HepG2 (cell line): ENCODE results near the gene ERCC2. TPM values are rescaled to one million over a fixed set of nuclear protein-coding genes. Genes with fewer than 3 reads are reported as not detected.

Experiments used
- BCL6 ChIP-seq: IDR thresholded peaks from 2 replicates; pipeline ENCODE4 v1.6.1; 2016; ENCODE audit warnings: missing genetic modification reagents, missing compliant biosample characterization
- CREB1 ChIP-seq, 2 experiments: fragments of 450-650 bp in 1 of 2; IDR thresholded peaks; 2 replicates each; pipeline ENCODE4 v1.6.1; 2016 to 2017; ENCODE audit warnings: control low read depth in 1 of 2, mild to moderate bottlenecking in 1 of 2, missing compliant biosample characterization in 1 of 2, missing genetic modification characterization in 1 of 2
- FOXK2 ChIP-seq: fragments of 450-650 bp; IDR thresholded peaks from 2 replicates; pipeline ENCODE4 v1.6.1; 2016
- GATAD1 ChIP-seq: IDR thresholded peaks from 2 replicates; pipeline ENCODE4 v1.6.1; 2016; ENCODE audit warnings: missing genetic modification reagents, missing compliant biosample characterization
- HMGXB3 ChIP-seq: sonication (generic); formaldehyde crosslinking; IDR thresholded peaks from 2 replicates; pipeline ENCODE4 v1.4.0; 2020; ENCODE audit warnings: missing genetic modification reagents, borderline replicate concordance
- IKZF4 ChIP-seq: sonication (generic); formaldehyde crosslinking; IDR thresholded peaks from 2 replicates; pipeline ENCODE4 v1.5.1; 2020; ENCODE audit warnings: borderline replicate concordance, mild to moderate bottlenecking, low read depth, missing genetic modification reagents; ENCODE audit errors: not compliant biosample characterization
- IRF2 ChIP-seq: IDR thresholded peaks from 2 replicates; pipeline ENCODE4 v1.6.1; 2018; ENCODE audit warnings: missing genetic modification reagents, missing compliant biosample characterization
- KLF13 ChIP-seq: sonication (generic); formaldehyde crosslinking; IDR thresholded peaks from 2 replicates; pipeline ENCODE4 v1.4.0; 2020; ENCODE audit warnings: mild to moderate bottlenecking, missing genetic modification reagents
- ONECUT2 ChIP-seq: sonication (generic); formaldehyde crosslinking; IDR thresholded peaks from 2 replicates; pipeline ENCODE4 v1.4.0; 2020; ENCODE audit warnings: missing genetic modification reagents
- RAD21 ChIP-seq: fragments of 450-650 bp; formaldehyde crosslinking; IDR thresholded peaks from 2 replicates; pipeline ENCODE4 v1.5.0; 2020; ENCODE audit warnings: mild to moderate bottlenecking
- SETDB1 ChIP-seq: sonication (generic); formaldehyde crosslinking; IDR thresholded peaks from 2 replicates; pipeline ENCODE4 v1.5.1; 2020; ENCODE audit warnings: missing genetic modification reagents, mild to moderate bottlenecking, borderline replicate concordance
- SIX1 ChIP-seq: sonication (generic); formaldehyde crosslinking; IDR thresholded peaks from 2 replicates; pipeline ENCODE4 v1.4.0; 2020; ENCODE audit warnings: missing genetic modification reagents, borderline replicate concordance
- SP4 ChIP-seq: sonication (generic); formaldehyde crosslinking; IDR thresholded peaks from 2 replicates; pipeline ENCODE4 v1.8.1; 2023; ENCODE audit warnings: mild to moderate bottlenecking, missing genetic modification reagents
- SRSF9 ChIP-seq: fragments of 200-400 bp; formaldehyde crosslinking; IDR thresholded peaks from 2 replicates; pipeline ENCODE4 v1.6.1; 2018; ENCODE audit warnings: borderline replicate concordance, mild to moderate bottlenecking, low read depth, low read length; ENCODE audit not compliant: insufficient read depth, poor library complexity, severe bottlenecking
- TEAD3 ChIP-seq: optimal IDR thresholded peaks from 2 replicates; pipeline ENCODE3; 2016; ENCODE audit warnings: borderline replicate concordance
- TOPORS ChIP-seq: sonication (generic); formaldehyde crosslinking; IDR thresholded peaks from 2 replicates; pipeline ENCODE4 v1.8.0; 2023; ENCODE audit warnings: mild to moderate bottlenecking, missing genetic modification reagents
- YEATS4 ChIP-seq: sonication (generic); formaldehyde crosslinking; IDR thresholded peaks from 2 replicates; pipeline ENCODE4 v1.4.0; 2020; ENCODE audit warnings: missing genetic modification reagents, borderline replicate concordance
- ZBTB7B ChIP-seq: sonication (generic); formaldehyde crosslinking; IDR thresholded peaks from 2 replicates; pipeline ENCODE4 v1.4.0; 2020; ENCODE audit warnings: missing genetic modification reagents
- ZNF20 ChIP-seq: sonication (generic); formaldehyde crosslinking; IDR thresholded peaks from 2 replicates; pipeline ENCODE4 v1.4.0; 2020; ENCODE audit warnings: mild to moderate bottlenecking, moderate library complexity, missing genetic modification reagents
- ZNF264 ChIP-seq: sonication (generic); formaldehyde crosslinking; IDR thresholded peaks from 2 replicates; pipeline ENCODE4 v1.4.0; 2020; ENCODE audit warnings: missing genetic modification reagents
- ZNF275 ChIP-seq: sonication (generic); formaldehyde crosslinking; IDR thresholded peaks from 2 replicates; pipeline ENCODE4 v1.8.0; 2022; ENCODE audit warnings: missing genetic modification reagents, mild to moderate bottlenecking, inconsistent platforms, borderline replicate concordance
- ZNF335 ChIP-seq: sonication (generic); formaldehyde crosslinking; IDR thresholded peaks from 2 replicates; pipeline ENCODE4 v1.4.0; 2020; ENCODE audit warnings: missing genetic modification reagents
- ZNF337 ChIP-seq: sonication (generic); formaldehyde crosslinking; IDR thresholded peaks from 2 replicates; pipeline ENCODE4 v1.5.1; 2020; ENCODE audit warnings: missing genetic modification reagents, low read depth, mild to moderate bottlenecking, borderline replicate concordance
- ZNF430 ChIP-seq: sonication (generic); formaldehyde crosslinking; IDR thresholded peaks from 2 replicates; pipeline ENCODE4 v1.9.0; 2021; ENCODE audit warnings: mild to moderate bottlenecking, missing genetic modification reagents
- ZNF446 ChIP-seq: sonication (generic); formaldehyde crosslinking; IDR thresholded peaks from 2 replicates; pipeline ENCODE4 v1.5.0; 2020; ENCODE audit warnings: mild to moderate bottlenecking, missing genetic modification reagents
- ZSCAN12 ChIP-seq: sonication (generic); formaldehyde crosslinking; IDR thresholded peaks from 2 replicates; pipeline ENCODE4 v1.9.0; 2021; ENCODE audit warnings: mild to moderate bottlenecking, missing genetic modification reagents
- polyA plus RNA-seq, 8 experiments: library from polyadenylated mRNA; depleted of rRNA in 3 of 8; stranded (reverse) in 7 of 8; unstranded in 1 of 8; fragments of >200 nt; fragmentation: Illumina TruSeq in 4 of 8; extraction: Trizol in 4 of 8; gene quantifications; 2 replicates each; pipeline versions ENCODE4 v1.2.1 to v1.2.3, GENCODE V29; 2011 to 2016; ENCODE audit warnings: low read depth in 4 of 8, missing spikeins in 1 of 8, mixed read lengths in 1 of 8; ENCODE audit not compliant: insufficient read depth in 1 of 8
- total RNA-seq, 5 experiments: library from RNA; depleted of rRNA; stranded (reverse); fragments of >200 nt; fragmentation: Illumina TruSeq; extraction: Trizol; gene quantifications; 2 replicates each; pipeline ENCODE4 v1.2.3, GENCODE V29; 2016; ENCODE audit warnings: low read depth in 1 of 5

The ERCC2 gene
- total and polyA plus RNA-seq, 2 of the 13 experiments (the other 11 are each of a cell fraction or from before 2014, with no cell fraction given) = 25.4 to 49.2 TPM

- TF ChIP-seq SETDB1 (CRISPR knock-in tag) (no peak), ZBTB7B (CRISPR knock-in tag) (0 out of 2 replicates have a peak, but pooled peaks have one; percentile 29), SIX1 (no peak), IRF2 (CRISPR knock-in tag) (peak; percentile 24; the same call in 1 of the 2 replicates), HMGXB3 (no peak), RAD21 (CRISPR knock-in tag) (peak; percentile 51; the same call in 1 of the 2 replicates), ZNF20 (CRISPR knock-in tag) (no peak), ZNF430 (peak; percentile 40; the same call in 1 of the 2 replicates), SRSF9 (no peak), ZNF275 (0 out of 2 replicates have a peak, but pooled peaks have one; percentile 4), FOXK2 (no peak), CREB1 (IDR thresholded peaks at IDR 0.05) (no peak), CREB1 (CRISPR knock-in tag; IDR thresholded peaks at IDR 0.05) (no peak), TOPORS (no peak), IKZF4 (CRISPR knock-in tag) (no peak), ZNF335 (CRISPR knock-in tag) (no peak), TEAD3 (no peak), ZNF337 (CRISPR knock-in tag) (no peak), ZNF446 (CRISPR knock-in tag) (no peak), BCL6 (CRISPR knock-in tag) (no peak), KLF13 (CRISPR knock-in tag) (no peak), ZNF264 (CRISPR knock-in tag) (0 out of 2 replicates have a peak, but pooled peaks have one; percentile 22), GATAD1 (no peak; the same call in 1 of the 2 replicates), ONECUT2 (CRISPR knock-in tag) (no peak), YEATS4 (CRISPR knock-in tag) (peak; percentile 17; the same call in 1 of the 2 replicates), ZSCAN12 (CRISPR knock-in tag) (no peak), SP4 (CRISPR knock-in tag) (no peak)
Measured at GRCh38 chr19:45403781-45404556, 33.6 kb upstream of the ERCC2 start (continued).
